Measurements from ENCODE around the gene ATP2A1. TPM values are rescaled to one million over a fixed set of nuclear protein-coding genes. Genes with fewer than 3 reads are reported as not detected.

The ATP2A1 gene
- total and polyA plus RNA-seq, 2 of the 13 experiments (the other 11 are each of a cell fraction or from before 2014, with no cell fraction given) = 3.2 to 12.5 TPM

- no peak for TF ChIP-seq POLR2AphosphoS5 (IDR thresholded peaks at IDR 0.05; ENCODE audit: low read depth, low read length)
- TF ChIP-seq ASH2L (IDR thresholded peaks at IDR 0.05; ENCODE audit: insufficient read length, low read depth, low read length) = peak; percentile 2
- peak; percentile 95 for TF ChIP-seq ZBTB7A (CRISPR knock-in tag; IDR thresholded peaks at IDR 0.05)
- no peak for TF ChIP-seq ARID2 (CRISPR knock-in tag; IDR thresholded peaks at IDR 0.05; ENCODE audit: borderline replicate concordance)
- TF ChIP-seq ZNF446 (CRISPR knock-in tag; IDR thresholded peaks at IDR 0.05) = no peak
- TF ChIP-seq ZNF292 (CRISPR knock-in tag; IDR thresholded peaks at IDR 0.05; ENCODE audit: borderline replicate concordance, low read depth) = no peak
- 0 out of 2 replicates have a peak, but pooled peaks have one; percentile 3 for TF ChIP-seq HOXA7 (CRISPR knock-in tag; IDR thresholded peaks at IDR 0.05)
- TF ChIP-seq ZNF883 (CRISPR knock-in tag; IDR thresholded peaks at IDR 0.05; ENCODE audit: not compliant biosample characterization) = peak; percentile 40
- TF ChIP-seq ZNF333 (CRISPR knock-in tag; IDR thresholded peaks at IDR 0.05; ENCODE audit: borderline replicate concordance) = no peak
- TF ChIP-seq SMYD3 (CRISPR knock-in tag; IDR thresholded peaks at IDR 0.05) = no peak
- TF ChIP-seq TEAD2 (CRISPR knock-in tag; IDR thresholded peaks at IDR 0.05) = no peak
- TF ChIP-seq ZNF468 (CRISPR knock-in tag; IDR thresholded peaks at IDR 0.05) = no peak
- TF ChIP-seq ZNF639 (CRISPR knock-in tag; conservative IDR thresholded peaks at IDR 0.05) = no peak
- no peak for TF ChIP-seq NR0B2 (CRISPR knock-in tag; IDR thresholded peaks at IDR 0.05)
- 0 out of 2 replicates have a peak, but pooled peaks have one; percentile 6 for TF ChIP-seq MAFG (CRISPR knock-in tag; IDR thresholded peaks at IDR 0.05)
- TF ChIP-seq MAZ (IDR thresholded peaks at IDR 0.05; ENCODE audit: borderline replicate concordance, low read depth, low read length) = no peak
- 0 out of 2 replicates have a peak, but pooled peaks have one; percentile 52 for TF ChIP-seq MAZ (CRISPR knock-in tag; IDR thresholded peaks at IDR 0.05; ENCODE audit: low read depth)
- no peak for TF ChIP-seq CREBL2 (CRISPR knock-in tag; IDR thresholded peaks at IDR 0.05; ENCODE audit: borderline replicate concordance)
- TF ChIP-seq ZNF839 (CRISPR knock-in tag; IDR thresholded peaks at IDR 0.05; ENCODE audit: borderline replicate concordance) = peak; percentile 63; the same call in 1 of the 2 replicates
- no peak for TF ChIP-seq RELA (CRISPR knock-in tag; IDR thresholded peaks at IDR 0.05)
- TF ChIP-seq ZNF317 (CRISPR knock-in tag; IDR thresholded peaks at IDR 0.05) = no peak
- TF ChIP-seq ZNF331 (CRISPR knock-in tag; IDR thresholded peaks at IDR 0.05) = no peak; the same call in none of the 2 replicates
- no peak for TF ChIP-seq ZNF513 (CRISPR knock-in tag; conservative IDR thresholded peaks at IDR 0.05)
- no peak for TF ChIP-seq EZH2 (conservative IDR thresholded peaks at IDR 0.05; ENCODE audit: low read depth, low read length)
- no peak for TF ChIP-seq TBP (CRISPR knock-in tag; IDR thresholded peaks at IDR 0.05)
- no peak for TF ChIP-seq DR1 (CRISPR knock-in tag; IDR thresholded peaks at IDR 0.05)
- TF ChIP-seq POLR2A (IDR thresholded peaks at IDR 0.05; ENCODE audit: insufficient read depth in 1 of 2, low read depth in 2 of 2, low read length in 2 of 2) = no peak
- peak; percentile 80; the same call in 1 of the 2 replicates for TF ChIP-seq GABPB1 (CRISPR knock-in tag; IDR thresholded peaks at IDR 0.05)
- no peak for TF ChIP-seq MATR3 (CRISPR knock-in tag; IDR thresholded peaks at IDR 0.05)
Measured at GRCh38 chr16:28863929-28864793, 14.1 kb upstream of the ATP2A1 start (continued).

Data from HepG2 (cell line).